ENCODE results near the gene DNAH7. TPM values are rescaled to one million over a fixed set of nuclear protein-coding genes. Genes with fewer than 3 reads are reported as not detected.

Gene DNAH7
- total RNA-seq, 2 donors from 2014 or later = 2.6 to 5.5 TPM

DNA sequence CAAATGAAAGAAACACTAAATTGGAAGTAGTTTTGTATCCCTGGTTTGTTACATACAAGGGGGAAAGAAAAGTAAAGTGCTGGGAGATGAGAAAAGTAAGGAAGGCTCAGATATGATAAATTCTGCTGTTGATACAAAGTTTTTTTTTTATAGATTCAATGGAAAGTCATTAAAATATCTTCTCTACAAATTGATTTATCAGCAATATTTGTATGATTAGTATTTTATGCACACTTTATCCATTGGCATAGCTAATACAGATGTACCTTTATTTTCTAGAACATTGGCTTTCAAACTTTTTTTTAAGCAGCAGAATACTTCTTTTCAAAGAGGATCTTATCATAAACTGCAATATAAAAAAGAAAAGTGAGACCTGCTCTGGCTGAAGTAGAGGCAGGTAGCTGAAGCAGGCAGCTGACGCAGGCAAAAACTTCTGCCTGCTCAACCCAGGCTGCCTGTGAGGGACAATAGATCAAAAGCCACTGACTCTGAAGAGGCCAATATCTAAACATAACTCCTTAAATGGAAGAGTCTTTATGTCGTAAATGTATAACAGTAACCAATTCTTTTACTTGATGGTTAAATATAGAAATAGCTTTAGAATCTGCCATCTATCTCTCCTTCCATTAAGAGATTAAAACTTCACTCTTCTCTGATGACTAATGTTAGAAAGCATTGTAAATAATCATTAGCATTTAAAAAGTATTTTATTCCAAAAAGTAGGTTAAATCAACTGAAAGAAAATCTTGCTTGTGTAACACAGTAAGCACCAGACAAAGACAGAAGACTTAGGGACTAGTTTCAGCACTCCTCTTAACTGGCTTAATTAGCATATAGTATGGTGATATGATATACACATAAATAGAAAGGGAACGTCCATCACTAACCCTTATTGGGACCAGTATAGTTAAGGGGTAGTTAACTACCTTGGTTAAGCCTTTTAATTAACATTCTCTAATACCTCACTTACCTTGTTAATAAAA is 237.4 kb downstream of the DNAH7 start:
- ATAC-seq = no peak
- DNase-seq = no peak
- intact Hi-C loops (cut with DNase I, micrococcal nuclease) = no loop called here

GRCh38 chr2:195824478-195824877 is 244.2 kb downstream of the DNAH7 start:
- intact Hi-C loops (cut with DNase I, micrococcal nuclease) = no loop called here
- ATAC-seq = no peak
- DNase-seq = no peak

DNA sequence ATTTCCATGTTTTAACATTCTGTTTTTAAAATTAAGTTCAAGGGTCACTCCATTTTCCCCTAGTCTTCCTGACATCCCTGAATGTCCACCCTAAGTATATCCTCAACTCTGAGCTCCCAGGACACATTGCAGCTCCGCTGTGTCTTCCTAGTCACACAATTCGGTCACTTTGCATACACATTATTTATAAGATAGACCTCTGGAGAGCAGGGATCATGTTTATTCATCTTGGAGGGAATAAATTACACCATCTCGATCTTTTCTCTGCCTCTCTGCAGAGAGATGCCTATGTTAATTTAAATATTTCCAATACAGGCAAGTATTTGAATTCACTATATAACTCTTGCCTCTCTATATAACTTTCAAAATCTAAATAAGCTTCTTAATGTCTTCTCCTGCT is 245.4 kb downstream of the DNAH7 start:
- intact Hi-C loops (cut with DNase I, micrococcal nuclease) = no loop called here

DNA sequence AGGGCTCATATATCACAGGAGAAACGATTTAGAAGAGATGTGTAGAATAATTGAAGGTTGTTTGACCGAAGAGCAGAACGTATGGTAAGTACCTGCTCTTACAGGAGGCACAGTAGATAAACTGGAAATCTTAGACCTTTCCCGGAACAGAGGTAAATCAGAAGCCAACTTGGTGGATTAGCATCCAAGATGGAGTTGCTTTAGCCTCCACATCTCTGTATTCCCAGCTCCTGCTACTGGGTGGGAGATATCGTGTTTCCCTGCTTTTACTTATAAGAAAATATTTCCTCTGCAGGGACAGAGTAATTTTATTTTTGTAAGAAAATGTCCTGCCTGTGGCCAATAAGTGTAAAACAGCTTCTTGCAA is 247.1 kb downstream of the DNAH7 start:
- DNase-seq = no peak

More for the DNA sequence above, 245.4 kb downstream of the DNAH7 start:
- DNase-seq = no peak
- ATAC-seq = no peak

DNA sequence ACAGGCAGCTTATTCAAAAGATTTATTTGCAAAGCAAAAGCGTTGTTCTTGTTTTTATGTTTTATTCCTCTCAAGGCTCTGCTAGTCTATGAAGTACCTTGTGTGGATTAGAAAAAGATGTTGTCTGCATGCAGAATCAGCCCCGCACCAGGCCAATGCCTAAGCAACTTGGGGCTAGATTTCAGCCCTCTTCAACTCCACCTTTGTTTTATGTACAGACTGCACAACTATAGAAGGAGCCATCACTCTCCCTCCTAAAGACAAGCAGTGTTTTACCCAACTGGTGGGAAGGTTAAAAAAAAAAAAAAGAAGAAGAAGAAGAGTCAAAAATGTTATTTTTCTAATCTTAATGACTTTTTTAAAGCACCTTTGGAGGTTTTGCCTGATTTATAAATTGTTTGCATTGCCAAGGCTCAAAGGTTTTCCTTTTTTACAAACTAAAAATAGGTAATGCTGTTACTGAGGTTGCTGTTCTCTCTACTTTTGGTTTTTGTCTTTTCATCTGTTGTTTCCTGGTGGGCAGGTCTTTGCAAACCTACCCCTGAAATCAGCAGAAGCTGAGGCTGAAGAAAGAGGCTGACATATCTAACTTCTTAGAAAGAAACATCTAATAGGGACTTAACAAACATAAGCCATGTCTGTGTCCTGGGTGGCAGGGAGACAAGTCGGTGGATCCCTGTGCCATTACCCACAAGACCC is 247.6 kb downstream of the DNAH7 start:
- no peak for DNase-seq
- ATAC-seq = no peak
- intact Hi-C loops (cut with DNase I, micrococcal nuclease) = no loop called here

More for the DNA sequence above, 247.1 kb downstream of the DNAH7 start:
- intact Hi-C loops (cut with DNase I, micrococcal nuclease) = no loop called here
- no peak for ATAC-seq

GRCh38 chr2:195820373-195820772 is 248.3 kb downstream of the DNAH7 start:
- intact Hi-C loops (cut with DNase I, micrococcal nuclease) = no loop called here
- no peak for ATAC-seq
- DNase-seq = no peak

GRCh38 chr2:195819276-195819675 is 249.4 kb downstream of the DNAH7 start:
- DNase-seq (no peak), ATAC-seq (no peak)
- intact Hi-C loops (cut with DNase I, micrococcal nuclease) = no loop called here

DNA sequence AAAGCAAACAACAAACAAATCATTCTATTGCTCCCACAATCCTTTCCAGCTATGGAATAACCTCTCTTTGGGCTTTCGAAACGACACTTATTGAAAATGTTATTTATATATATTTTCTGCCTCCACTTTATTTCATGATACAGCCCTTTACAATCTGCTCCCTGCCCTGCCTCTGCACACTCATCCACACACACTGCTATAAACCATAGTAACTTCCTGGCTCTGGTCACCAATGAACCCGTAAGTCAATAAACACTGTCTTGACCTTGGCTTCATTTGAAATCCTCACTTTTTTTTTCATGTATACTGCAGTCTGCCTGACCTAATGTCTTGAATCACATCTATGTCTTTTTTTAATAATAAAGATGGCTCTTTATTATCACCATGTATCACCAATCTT is 250.1 kb downstream of the DNAH7 start:
- intact Hi-C loops (cut with DNase I, micrococcal nuclease) = no loop called here
- DNase-seq = peak in 1 of 2 donors; percentile 9
- peak; percentile 100 for ATAC-seq

DNA sequence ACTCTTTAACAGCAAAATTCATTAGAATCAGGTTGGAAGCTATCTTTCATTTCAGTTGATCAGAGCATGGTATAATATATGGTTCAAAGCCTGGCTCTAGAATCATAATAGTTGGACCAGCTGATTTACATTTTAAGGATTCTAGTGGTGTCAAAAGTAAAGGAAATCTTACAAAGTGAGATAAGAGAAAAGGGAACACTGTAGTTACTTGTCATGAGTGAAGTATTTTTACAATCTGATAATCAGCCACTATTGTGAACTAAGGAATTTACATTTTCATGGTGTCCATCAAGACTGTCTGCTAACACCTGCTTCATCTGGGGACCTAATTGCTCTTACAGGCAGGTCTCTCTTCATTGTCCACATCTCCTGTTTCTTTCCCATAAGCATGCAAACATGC is 250.5 kb downstream of the DNAH7 start:
- DNase-seq (no peak), ATAC-seq (peak; percentile 45)
- intact Hi-C loops (cut with DNase I, micrococcal nuclease) = no loop called here

DNA sequence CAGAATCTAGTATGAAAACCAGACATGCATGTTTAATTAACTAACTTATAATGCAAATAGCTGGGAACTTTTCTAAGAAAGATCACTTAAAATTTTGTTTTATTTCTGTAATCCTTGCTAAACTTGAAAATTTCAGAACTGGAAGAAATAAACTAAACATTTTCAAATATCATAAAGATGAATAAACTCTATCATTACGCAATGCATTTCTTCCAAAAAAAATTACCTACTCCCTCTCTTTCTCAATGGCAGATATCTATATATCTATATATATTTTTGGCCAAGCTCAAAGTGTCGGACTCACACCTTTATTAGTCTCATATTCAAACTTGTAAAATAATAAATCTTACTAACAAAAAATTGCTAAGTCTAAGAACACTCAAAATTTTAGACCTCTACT is 253.6 kb downstream of the DNAH7 start:
- ATAC-seq (no peak), DNase-seq (no peak)
- intact Hi-C loops (cut with DNase I, micrococcal nuclease) = no loop called here

DNA sequence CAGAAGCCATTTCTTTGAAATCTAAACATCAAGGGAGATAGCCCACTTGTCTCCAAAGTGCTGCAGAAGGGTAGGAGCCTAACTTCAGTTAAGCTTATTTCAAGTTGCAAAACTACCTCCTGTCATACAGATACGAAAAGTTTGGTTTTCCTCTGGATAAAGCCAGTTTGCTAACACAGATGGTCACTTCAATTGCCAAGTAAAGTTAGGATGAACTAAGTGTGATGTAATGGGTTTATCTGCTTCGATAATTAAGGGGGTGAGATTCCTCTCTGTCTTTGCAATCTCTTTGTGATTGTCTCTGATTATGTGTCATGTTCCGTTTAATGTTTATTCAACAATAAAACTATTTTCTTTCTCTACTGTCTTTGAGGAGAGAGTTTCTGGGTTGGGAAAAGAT is 255.2 kb downstream of the DNAH7 start:
- ATAC-seq (no peak), DNase-seq (no peak)
- intact Hi-C loops (cut with DNase I, micrococcal nuclease) = no loop called here

GRCh38 chr2:195810340-195811098 is 258.1 kb downstream of the DNAH7 start:
- ATAC-seq = no peak
- intact Hi-C loops (cut with DNase I, micrococcal nuclease) = no loop called here
- no peak for DNase-seq

GRCh38 chr2:195808189-195808588 is 260.4 kb downstream of the DNAH7 start:
- intact Hi-C loops (cut with DNase I, micrococcal nuclease) = no loop called here
- ATAC-seq (no peak), DNase-seq (no peak)

DNA sequence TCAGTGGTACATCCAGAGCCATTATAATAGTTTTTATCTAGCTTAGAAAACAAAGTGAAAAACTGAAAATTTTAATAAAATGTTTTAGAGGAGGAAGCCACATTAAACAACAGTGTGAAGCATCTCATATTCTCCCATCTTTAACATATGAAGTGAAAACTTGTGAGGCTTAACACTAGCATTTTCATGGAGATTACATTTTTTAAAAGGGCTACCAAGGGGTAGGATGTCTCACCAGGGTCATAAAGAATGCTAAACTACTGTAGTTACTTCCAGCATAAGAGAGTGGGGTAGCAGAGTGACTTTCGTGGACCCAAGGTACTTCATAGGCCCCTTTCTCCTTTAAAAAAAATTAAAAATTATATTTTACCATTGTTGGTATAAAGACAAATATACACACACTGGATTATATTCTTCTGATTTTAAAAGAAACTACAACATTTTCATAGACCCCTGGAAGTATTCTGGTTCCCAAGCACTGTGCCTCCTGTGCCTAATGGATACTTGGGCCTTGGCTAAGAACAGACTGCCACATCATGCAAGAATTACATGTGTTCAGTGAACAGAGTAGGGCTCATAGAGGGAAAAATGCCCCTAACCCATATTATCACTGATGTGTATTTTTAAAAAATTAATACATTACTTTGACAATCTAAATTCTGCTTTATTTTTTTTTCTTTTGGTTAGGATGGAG is 263.2 kb downstream of the DNAH7 start:
- ATAC-seq = no peak

DNA sequence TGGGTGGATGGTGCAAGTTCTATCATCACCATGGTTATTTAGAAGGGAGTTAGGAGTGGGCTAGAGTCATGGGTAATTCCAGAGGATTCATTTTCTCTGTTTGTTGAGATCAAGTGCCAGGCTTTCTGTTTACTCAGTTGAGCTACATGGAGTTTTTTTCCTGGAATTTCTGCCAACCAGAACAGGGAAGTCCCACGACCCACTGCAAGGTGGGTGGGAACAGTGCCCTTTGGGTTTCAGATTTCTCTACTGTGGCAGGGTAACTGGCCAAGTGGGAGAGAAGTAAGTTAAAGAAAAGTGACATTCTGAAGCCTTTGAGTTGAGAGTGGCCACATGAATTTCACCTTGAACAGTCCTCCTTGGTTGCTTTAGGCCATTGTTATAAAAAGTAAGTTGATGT is 272.8 kb downstream of the DNAH7 start:
- intact Hi-C loops (cut with DNase I, micrococcal nuclease) = no loop called here
- ATAC-seq (peak; percentile 38), DNase-seq (no peak)

More for the DNA sequence above, 263.2 kb downstream of the DNAH7 start:
- intact Hi-C loops (cut with DNase I, micrococcal nuclease) = no loop called here
- no peak for DNase-seq

GRCh38 chr2:195793881-195794280 is 274.8 kb downstream of the DNAH7 start:
- ATAC-seq (no peak), DNase-seq (no peak)
- intact Hi-C loops (cut with DNase I, micrococcal nuclease) = no loop called here

GRCh38 chr2:195782156-195782555 is 286.5 kb downstream of the DNAH7 start:
- intact Hi-C loops (cut with DNase I, micrococcal nuclease) = no loop called here
- no peak for DNase-seq
- ATAC-seq = no peak

DNA sequence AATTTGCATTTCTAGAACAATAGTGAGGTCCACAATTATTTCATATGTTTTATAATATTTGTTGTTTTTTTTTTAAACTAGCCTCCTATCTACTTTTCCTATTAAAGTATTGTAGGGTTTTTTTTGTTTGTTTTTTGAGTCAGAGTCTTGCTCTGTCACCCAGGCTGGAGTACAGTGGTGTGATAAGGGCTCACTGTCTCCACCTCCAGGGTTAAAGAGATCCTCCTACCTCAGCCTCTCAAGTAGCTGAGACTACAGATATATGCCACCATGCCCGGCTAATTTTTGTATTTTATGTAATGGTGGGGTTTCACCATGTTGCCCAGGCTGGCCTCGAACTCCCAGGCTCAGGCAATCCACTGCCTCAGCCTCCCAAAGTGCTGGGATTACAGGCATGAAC is 289.1 kb downstream of the DNAH7 start:
- intact Hi-C loops (cut with DNase I, micrococcal nuclease) = no loop called here
- no peak for ATAC-seq
- no peak for DNase-seq

DNA sequence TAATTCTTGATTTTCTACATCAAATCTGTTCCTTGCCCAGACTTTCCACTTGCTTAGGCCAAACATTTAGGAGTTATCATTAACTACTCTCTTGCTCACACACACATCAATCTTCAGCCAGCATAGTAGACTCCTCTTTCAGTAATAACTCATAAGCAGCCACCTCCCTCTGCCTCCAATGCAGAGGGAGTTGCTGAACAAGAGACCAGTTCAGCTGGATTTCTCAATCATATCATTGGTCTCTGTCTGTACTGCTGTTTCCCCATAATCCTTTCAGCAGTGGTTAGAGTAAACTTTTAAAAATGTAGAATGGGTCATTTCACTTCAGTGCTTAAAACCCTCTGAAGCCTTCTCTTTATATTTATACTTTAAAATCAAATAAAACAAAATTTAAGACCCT is 298.7 kb downstream of the DNAH7 start:
- ATAC-seq = no peak
- intact Hi-C loops (cut with DNase I, micrococcal nuclease) = no loop called here
- no peak for DNase-seq
